Liver (tissue), 9 donors: Measurements from ENCODE around the gene PAX5. TPM values are rescaled to one million over a fixed set of nuclear protein-coding genes. Genes with fewer than 3 reads are reported as not detected.

Source experiments
- DNase-seq: peaks from one replicate; pipeline ENCODE4 v3.0.0-alpha.2; 2017; ENCODE audit warnings: low spot score
- H3K27ac ChIP-seq, 2 donors: one replicate each; pipeline ENCODE4 v1.7.0; 2013; ENCODE audit warnings: inconsistent platforms in 2 of 2, low read length in 2 of 2, control low read depth in 1 of 2, low read depth in 1 of 2, mild to moderate bottlenecking in 1 of 2
- H3K27me3 ChIP-seq, 4 donors: one replicate each; pipeline versions ENCODE4 v1.6.1 to v1.7.0; 2013; ENCODE audit warnings: low read length in 3 of 4, inconsistent platforms in 1 of 4, mild to moderate bottlenecking in 1 of 4, moderate library complexity in 1 of 4; ENCODE audit not compliant: control insufficient read depth in 4 of 4, insufficient read depth in 4 of 4
- H3K36me3 ChIP-seq, 4 donors: one replicate each; pipeline versions ENCODE4 v1.6.1 to v1.7.0; 2013; ENCODE audit warnings: low read length in 3 of 4, mild to moderate bottlenecking in 3 of 4, low read depth in 1 of 4, moderate library complexity in 1 of 4; ENCODE audit not compliant: control insufficient read depth in 4 of 4, insufficient read depth in 3 of 4
- H3K4me1 ChIP-seq, 4 donors: one replicate each; pipeline versions ENCODE4 v1.6.1 to v1.7.0; 2013; ENCODE audit warnings: low read length in 3 of 4, mild to moderate bottlenecking in 3 of 4, moderate library complexity in 1 of 4; ENCODE audit not compliant: control insufficient read depth in 4 of 4, insufficient read depth in 4 of 4
- H3K4me3 ChIP-seq, 3 donors: one replicate each; pipeline versions ENCODE4 v1.6.1 to v1.7.0; 2013; ENCODE audit warnings: low read length in 3 of 3, control low read depth in 1 of 3, low read depth in 1 of 3, mild to moderate bottlenecking in 1 of 3
- H3K9ac ChIP-seq, 2 donors: one replicate each; pipeline ENCODE4 v1.7.0; 2013; ENCODE audit warnings: low read length in 2 of 2, mild to moderate bottlenecking in 2 of 2, moderate library complexity in 2 of 2, control low read depth in 1 of 2, low read depth in 1 of 2
- H3K9me3 ChIP-seq, 4 donors: one replicate each; pipeline versions ENCODE4 v1.6.1 to v1.7.0; 2013; ENCODE audit warnings: low read length in 3 of 4; ENCODE audit not compliant: control insufficient read depth in 4 of 4
- EGR1 ChIP-seq, 2 donors: IDR thresholded peaks; 2 replicates each; pipeline ENCODE4 v1.6.1; 2016 to 2018; ENCODE audit warnings: antibody characterized with exemption in 2 of 2, low read depth in 2 of 2
- FOXA1 ChIP-seq: IDR thresholded peaks from 2 replicates; pipeline ENCODE4 v1.6.1; 2016; ENCODE audit warnings: antibody characterized with exemption
- HNF4G ChIP-seq: IDR thresholded peaks from 2 replicates; pipeline ENCODE4 v1.6.1; 2016; ENCODE audit warnings: antibody characterized with exemption
- JUND ChIP-seq, 2 donors: IDR thresholded peaks; 2 replicates each; pipeline ENCODE4 v1.6.1; 2016; ENCODE audit warnings: antibody characterized with exemption in 2 of 2
- NR2F2 ChIP-seq: IDR thresholded peaks from 2 replicates; pipeline ENCODE4 v1.6.1; 2016; ENCODE audit warnings: antibody characterized with exemption
- RAD21 ChIP-seq, 2 donors: IDR thresholded peaks; 2 replicates each; pipeline ENCODE4 v1.6.1; 2016; ENCODE audit warnings: antibody characterized with exemption in 2 of 2, mild to moderate bottlenecking in 2 of 2
- RXRA ChIP-seq, 2 donors: IDR thresholded peaks; 2 replicates each; pipeline ENCODE4 v1.6.1; 2017 to 2018; ENCODE audit warnings: antibody characterized with exemption in 2 of 2, mild to moderate bottlenecking in 1 of 2
- SP1 ChIP-seq: IDR thresholded peaks from 2 replicates; pipeline ENCODE4 v1.6.1; 2018; ENCODE audit warnings: antibody characterized with exemption, mild to moderate bottlenecking
- TAF1 ChIP-seq: conservative IDR thresholded peaks from 2 replicates; pipeline ENCODE4 v1.6.1; 2016; ENCODE audit warnings: antibody characterized with exemption, mild to moderate bottlenecking
- YY1 ChIP-seq: IDR thresholded peaks from 2 replicates; pipeline ENCODE4 v1.6.1; 2016; ENCODE audit warnings: antibody characterized with exemption, mild to moderate bottlenecking
- WGBS: extraction: QIAGEN DNeasy Blood & Tissue Kit; methylation state at CpG from one replicate; pipeline ENCODE4 v1.1.7; 2013; 5-methylcytosine and 5-hydroxymethylcytosine counted together
- polyA plus RNA-seq, 2 donors: library from polyadenylated mRNA; stranded (reverse) in 1 of 2; unstranded in 1 of 2; fragments of 200-250 nt in 1 of 2; fragments of >200 nt in 1 of 2; fragmentation: Nextera tagmentation in 1 of 2; extraction: Ambion mirVana in 1 of 2; gene quantifications; one replicate each; pipeline versions ENCODE4 v1.2.1 to v1.2.3, GENCODE V29; 2013 to 2015
- total RNA-seq, 2 donors: library from RNA; depleted of rRNA; stranded (reverse); fragments of >200 nt; gene quantifications; one replicate each; pipeline ENCODE4 v1.2.3, GENCODE V29; 2014
- TF ChIP-seq, protein P1 (sequence below): IDR thresholded peaks from 2 replicates; pipeline ENCODE4 v1.6.1; 2016; ENCODE audit warnings: antibody characterized with exemption
- TF ChIP-seq, protein P2 (sequence below): fragments of 150-350 bp; IDR thresholded peaks from 2 replicates; pipeline ENCODE4 v1.5.1; 2017; ENCODE audit warnings: improper control_type of control experiment, low read depth, low read length; ENCODE audit not compliant: missing input control
- TF ChIP-seq, protein P3 (sequence below): IDR thresholded peaks from 2 replicates; pipeline ENCODE4 v1.6.1; 2016; ENCODE audit warnings: antibody characterized with exemption
- TF ChIP-seq, protein P4 (sequence below): IDR thresholded peaks from 2 replicates; pipeline ENCODE4 v1.6.1; 2016; ENCODE audit warnings: antibody characterized with exemption, mild to moderate bottlenecking
- TF ChIP-seq, protein P5 (sequence below): IDR thresholded peaks from 2 replicates; pipeline ENCODE4 v1.6.1; 2016; ENCODE audit warnings: antibody characterized with exemption
- donor health status: healthy.
- donor health status: healthy.
- donor health status: healthy.
- donor health status: healthy.
- donor health status: healthy.

PAX5 gene
- total and polyA plus RNA-seq, 4 donors: 0.05 to 2.7 (median 0.11) TPM

DNA sequence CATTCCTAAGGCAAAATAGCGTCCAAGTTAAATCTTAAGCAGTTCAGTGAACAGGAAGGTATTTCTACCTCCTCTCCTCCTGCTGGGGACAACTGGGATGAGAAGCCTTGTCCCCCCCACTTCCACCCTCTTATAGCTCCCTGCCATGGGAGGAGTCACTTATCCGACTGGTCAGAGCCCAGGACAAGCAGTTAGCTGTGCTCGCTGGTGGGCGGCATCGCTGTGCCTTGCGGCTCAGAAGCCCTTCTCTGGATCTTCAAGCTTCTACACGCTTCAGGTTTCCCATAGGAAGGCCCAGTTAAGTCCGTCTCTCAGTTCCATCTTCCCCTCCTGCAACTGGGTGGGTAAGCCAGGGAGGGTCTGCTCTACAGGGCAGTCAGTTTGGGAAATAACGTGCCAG is 77.2 kb downstream of the PAX5 start:
- Histone ChIP-seq H3K36me3 (no peaks in the 10 kb centered on the region), H3K9me3 (peaks cover 0 to 2% (median 0%) of the 10 kb centered on the region in 4 donors), H3K4me3 (no peak overlapping the region), H3K27ac (no peak overlapping the region), H3K9ac (no peak overlapping the region), H3K4me1 (peaks cover 0 to 2% (median 0%) of the 10 kb centered on the region in 4 donors), H3K27me3 (peaks cover 0 to 12% (median 2%) of the 10 kb centered on the region in 4 donors)
- no peak for DNase-seq
- 79% methylated on average over 9 of the region's 9 CpGs for WGBS
- TF ChIP-seq, protein P1, sequence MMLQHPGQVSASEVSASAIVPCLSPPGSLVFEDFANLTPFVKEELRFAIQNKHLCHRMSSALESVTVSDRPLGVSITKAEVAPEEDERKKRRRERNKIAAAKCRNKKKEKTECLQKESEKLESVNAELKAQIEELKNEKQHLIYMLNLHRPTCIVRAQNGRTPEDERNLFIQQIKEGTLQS: no peak
- TF ChIP-seq, protein P2, sequence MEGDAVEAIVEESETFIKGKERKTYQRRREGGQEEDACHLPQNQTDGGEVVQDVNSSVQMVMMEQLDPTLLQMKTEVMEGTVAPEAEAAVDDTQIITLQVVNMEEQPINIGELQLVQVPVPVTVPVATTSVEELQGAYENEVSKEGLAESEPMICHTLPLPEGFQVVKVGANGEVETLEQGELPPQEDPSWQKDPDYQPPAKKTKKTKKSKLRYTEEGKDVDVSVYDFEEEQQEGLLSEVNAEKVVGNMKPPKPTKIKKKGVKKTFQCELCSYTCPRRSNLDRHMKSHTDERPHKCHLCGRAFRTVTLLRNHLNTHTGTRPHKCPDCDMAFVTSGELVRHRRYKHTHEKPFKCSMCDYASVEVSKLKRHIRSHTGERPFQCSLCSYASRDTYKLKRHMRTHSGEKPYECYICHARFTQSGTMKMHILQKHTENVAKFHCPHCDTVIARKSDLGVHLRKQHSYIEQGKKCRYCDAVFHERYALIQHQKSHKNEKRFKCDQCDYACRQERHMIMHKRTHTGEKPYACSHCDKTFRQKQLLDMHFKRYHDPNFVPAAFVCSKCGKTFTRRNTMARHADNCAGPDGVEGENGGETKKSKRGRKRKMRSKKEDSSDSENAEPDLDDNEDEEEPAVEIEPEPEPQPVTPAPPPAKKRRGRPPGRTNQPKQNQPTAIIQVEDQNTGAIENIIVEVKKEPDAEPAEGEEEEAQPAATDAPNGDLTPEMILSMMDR: no peak
- TF ChIP-seq HNF4G: no peak
- TF ChIP-seq FOXA1: no peak
- TF ChIP-seq RAD21 (IDR thresholded peaks at IDR 0.05): no peak
- no peak for TF ChIP-seq JUND (IDR thresholded peaks at IDR 0.05)
- TF ChIP-seq NR2F2: no peak
- TF ChIP-seq TAF1: no peak

DNA sequence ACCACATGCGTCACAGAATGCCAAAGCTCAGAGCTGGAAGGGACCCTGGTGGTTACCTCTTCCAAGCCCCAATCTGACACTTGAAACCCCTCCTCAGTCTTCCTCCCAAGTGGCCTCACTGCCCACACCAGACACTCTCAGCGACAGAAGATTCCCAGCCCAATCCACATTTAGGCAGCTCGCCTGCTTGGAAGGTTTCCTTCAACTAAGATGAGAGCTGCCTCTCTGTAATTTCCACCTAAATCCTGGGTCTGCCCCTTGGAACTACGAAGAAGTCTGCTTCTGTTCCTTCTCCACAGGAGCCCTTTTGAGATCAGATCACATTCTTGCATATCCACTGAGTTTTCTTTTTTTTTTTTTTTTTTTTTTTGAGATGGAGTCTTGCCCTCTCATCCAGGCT is 83.7 kb downstream of the PAX5 start:
- H3K9me3 ChIP-seq: no peaks in the 10 kb centered on the region
- H3K27me3 ChIP-seq: peaks cover 0 to 2% (median 0%) of the 10 kb centered on the region in 4 donors
- H3K9ac ChIP-seq: no peak overlapping the region
- WGBS: 69% methylated on average over 4 of the region's 4 CpGs
- H3K36me3 ChIP-seq: no peaks in the 10 kb centered on the region
- TF ChIP-seq, protein P1: no peak
- TF ChIP-seq JUND (IDR thresholded peaks at IDR 0.05): no peak
- TF ChIP-seq RXRA (IDR thresholded peaks at IDR 0.05): no peak
- TF ChIP-seq YY1: no peak
- TF ChIP-seq TAF1: no peak
- TF ChIP-seq, protein P3, sequence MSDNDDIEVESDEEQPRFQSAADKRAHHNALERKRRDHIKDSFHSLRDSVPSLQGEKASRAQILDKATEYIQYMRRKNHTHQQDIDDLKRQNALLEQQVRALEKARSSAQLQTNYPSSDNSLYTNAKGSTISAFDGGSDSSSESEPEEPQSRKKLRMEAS: no peak
- TF ChIP-seq, protein P4, sequence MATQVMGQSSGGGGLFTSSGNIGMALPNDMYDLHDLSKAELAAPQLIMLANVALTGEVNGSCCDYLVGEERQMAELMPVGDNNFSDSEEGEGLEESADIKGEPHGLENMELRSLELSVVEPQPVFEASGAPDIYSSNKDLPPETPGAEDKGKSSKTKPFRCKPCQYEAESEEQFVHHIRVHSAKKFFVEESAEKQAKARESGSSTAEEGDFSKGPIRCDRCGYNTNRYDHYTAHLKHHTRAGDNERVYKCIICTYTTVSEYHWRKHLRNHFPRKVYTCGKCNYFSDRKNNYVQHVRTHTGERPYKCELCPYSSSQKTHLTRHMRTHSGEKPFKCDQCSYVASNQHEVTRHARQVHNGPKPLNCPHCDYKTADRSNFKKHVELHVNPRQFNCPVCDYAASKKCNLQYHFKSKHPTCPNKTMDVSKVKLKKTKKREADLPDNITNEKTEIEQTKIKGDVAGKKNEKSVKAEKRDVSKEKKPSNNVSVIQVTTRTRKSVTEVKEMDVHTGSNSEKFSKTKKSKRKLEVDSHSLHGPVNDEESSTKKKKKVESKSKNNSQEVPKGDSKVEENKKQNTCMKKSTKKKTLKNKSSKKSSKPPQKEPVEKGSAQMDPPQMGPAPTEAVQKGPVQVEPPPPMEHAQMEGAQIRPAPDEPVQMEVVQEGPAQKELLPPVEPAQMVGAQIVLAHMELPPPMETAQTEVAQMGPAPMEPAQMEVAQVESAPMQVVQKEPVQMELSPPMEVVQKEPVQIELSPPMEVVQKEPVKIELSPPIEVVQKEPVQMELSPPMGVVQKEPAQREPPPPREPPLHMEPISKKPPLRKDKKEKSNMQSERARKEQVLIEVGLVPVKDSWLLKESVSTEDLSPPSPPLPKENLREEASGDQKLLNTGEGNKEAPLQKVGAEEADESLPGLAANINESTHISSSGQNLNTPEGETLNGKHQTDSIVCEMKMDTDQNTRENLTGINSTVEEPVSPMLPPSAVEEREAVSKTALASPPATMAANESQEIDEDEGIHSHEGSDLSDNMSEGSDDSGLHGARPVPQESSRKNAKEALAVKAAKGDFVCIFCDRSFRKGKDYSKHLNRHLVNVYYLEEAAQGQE: no peak
- TF ChIP-seq EGR1 (IDR thresholded peaks at IDR 0.05; ENCODE audit: low read depth in 2 of 2): no peak
- no peak for TF ChIP-seq RAD21 (IDR thresholded peaks at IDR 0.05)
- no peak for TF ChIP-seq HNF4G
- TF ChIP-seq SP1: no peak
- no peak for TF ChIP-seq NR2F2
- TF ChIP-seq, protein P5, sequence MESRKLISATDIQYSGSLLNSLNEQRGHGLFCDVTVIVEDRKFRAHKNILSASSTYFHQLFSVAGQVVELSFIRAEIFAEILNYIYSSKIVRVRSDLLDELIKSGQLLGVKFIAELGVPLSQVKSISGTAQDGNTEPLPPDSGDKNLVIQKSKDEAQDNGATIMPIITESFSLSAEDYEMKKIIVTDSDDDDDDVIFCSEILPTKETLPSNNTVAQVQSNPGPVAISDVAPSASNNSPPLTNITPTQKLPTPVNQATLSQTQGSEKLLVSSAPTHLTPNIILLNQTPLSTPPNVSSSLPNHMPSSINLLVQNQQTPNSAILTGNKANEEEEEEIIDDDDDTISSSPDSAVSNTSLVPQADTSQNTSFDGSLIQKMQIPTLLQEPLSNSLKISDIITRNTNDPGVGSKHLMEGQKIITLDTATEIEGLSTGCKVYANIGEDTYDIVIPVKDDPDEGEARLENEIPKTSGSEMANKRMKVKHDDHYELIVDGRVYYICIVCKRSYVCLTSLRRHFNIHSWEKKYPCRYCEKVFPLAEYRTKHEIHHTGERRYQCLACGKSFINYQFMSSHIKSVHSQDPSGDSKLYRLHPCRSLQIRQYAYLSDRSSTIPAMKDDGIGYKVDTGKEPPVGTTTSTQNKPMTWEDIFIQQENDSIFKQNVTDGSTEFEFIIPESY: no peak
- no peaks in the 10 kb centered on the region for H3K4me1 ChIP-seq
- no peak overlapping the region for H3K27ac ChIP-seq
- no peak for DNase-seq
- H3K4me3 ChIP-seq: no peak overlapping the region
